ENCODE measurements around the gene GYPB.
"Not testable (repeated sequence)": the region's sequence is repeated elsewhere in the genome, so short reads cannot be mapped to it uniquely, and the experiment has no call there.

- not testable (repeated sequence) for TF ChIP-seq CTCF (IDR thresholded peaks at IDR 0.05; ENCODE audit: insufficient read depth, low read depth, low read length); EZH2 (IDR thresholded peaks at IDR 0.05; ENCODE audit: insufficient read depth, low read length)
Measured at GRCh38 chr4:143951458-143951972, 67.7 kb downstream of the GYPB start.
